HG03280 (cell line): Measurements from ENCODE around the gene FDXR.
A peak's percentile ranks its signal among the peaks of the same experiment; 100 is the strongest.
"Not testable (repeated sequence)": the region's sequence is repeated elsewhere in the genome, so short reads cannot be mapped to it uniquely, and the experiment has no call there.

ENCODE experiments used
- ATAC-seq: cut with Tn5 transposase; IDR thresholded peaks from one replicate; pipeline ENCODE4 v1.9.1; 2021; ENCODE audit warnings: mild to moderate bottlenecking, moderate library complexity; ENCODE audit not compliant: unreplicated experiment

FDXR gene

GRCh38 chr17:74873037-74873873 is 461 bp upstream of the FDXR start:
- peak; percentile 93 for ATAC-seq

GRCh38 chr17:74871356-74872076 is 1.3 kb downstream of the FDXR start:
- no peak for ATAC-seq

GRCh38 chr17:74870512-74870911 is 2.3 kb downstream of the FDXR start:
- ATAC-seq: no peak

GRCh38 chr17:74870028-74870427 is 2.8 kb downstream of the FDXR start:
- not testable (repeated sequence) for ATAC-seq

- no peak for ATAC-seq
Measured at GRCh38 chr17:74868908-74869255, 3.9 kb downstream of the FDXR start.

GRCh38 chr17:74868251-74868907 is 4.4 kb downstream of the FDXR start:
- ATAC-seq: no peak

- no peak for ATAC-seq
Measured at GRCh38 chr17:74866198-74866835, 6.5 kb downstream of the FDXR start.

- no peak for ATAC-seq
Measured at GRCh38 chr17:74865504-74866197, 7.1 kb downstream of the FDXR start.

- no peak for ATAC-seq
Measured at GRCh38 chr17:74864866-74865395, 7.9 kb downstream of the FDXR start.

- no peak for ATAC-seq
Measured at GRCh38 chr17:74864297-74864865, 8.4 kb downstream of the FDXR start.

- no peak for ATAC-seq
Measured at GRCh38 chr17:74863420-74864296, 9.1 kb downstream of the FDXR start.

- ATAC-seq: no peak
Measured at GRCh38 chr17:74862919-74863318, 9.9 kb downstream of the FDXR start.

GRCh38 chr17:74862108-74862901 is 10.5 kb downstream of the FDXR start:
- no peak for ATAC-seq

GRCh38 chr17:74861662-74862107 is 11.1 kb downstream of the FDXR start:
- no peak for ATAC-seq

- ATAC-seq: no peak
Measured at GRCh38 chr17:74860872-74861661, 11.7 kb downstream of the FDXR start.

- no peak for ATAC-seq
Measured at GRCh38 chr17:74860229-74860871, 12.4 kb downstream of the FDXR start.
